ENCODE measurements around the gene PRDM5.

PRDM5 gene

GRCh38 chr4:120815361-120815760 lies 107.2 kb downstream of the PRDM5 start:
- no peak for DNase-seq

GRCh38 chr4:120814886-120815285 lies 107.6 kb downstream of the PRDM5 start:
- DNase-seq: no peak

- no peak for DNase-seq
Observed at GRCh38 chr4:120812216-120812615, 110.3 kb downstream of the PRDM5 start.

GRCh38 chr4:120809518-120809917 lies 113.0 kb downstream of the PRDM5 start:
- DNase-seq: no peak

- no peak for DNase-seq
Observed at GRCh38 chr4:120808475-120809141, 113.9 kb downstream of the PRDM5 start.

- no peak for DNase-seq
Observed at GRCh38 chr4:120801137-120801758, 121.3 kb downstream of the PRDM5 start.

- no peak for DNase-seq
Observed at GRCh38 chr4:120798570-120798969, 124.0 kb downstream of the PRDM5 start.

- no peak for DNase-seq
Observed at GRCh38 chr4:120796271-120796670, 126.3 kb downstream of the PRDM5 start.

- no peak for DNase-seq
Observed at GRCh38 chr4:120785202-120785601, 137.3 kb downstream of the PRDM5 start.

- DNase-seq: no peak
Observed at GRCh38 chr4:120777459-120777858, 145.1 kb downstream of the PRDM5 start.

GRCh38 chr4:120775431-120775830 lies 147.1 kb downstream of the PRDM5 start:
- no peak for DNase-seq

GRCh38 chr4:120773641-120774040 lies 148.9 kb downstream of the PRDM5 start:
- no peak for DNase-seq

GRCh38 chr4:120771907-120772306 lies 150.6 kb downstream of the PRDM5 start:
- no peak for DNase-seq

GRCh38 chr4:120770897-120771296 lies 151.6 kb downstream of the PRDM5 start:
- DNase-seq: no peak

GRCh38 chr4:120769227-120769626 lies 153.3 kb downstream of the PRDM5 start:
- DNase-seq: no peak

GRCh38 chr4:120765260-120765680 lies 157.3 kb downstream of the PRDM5 start:
- no peak for DNase-seq

GRCh38 chr4:120763650-120764049 lies 158.9 kb downstream of the PRDM5 start:
- DNase-seq: no peak

- DNase-seq: no peak
Observed at GRCh38 chr4:120761070-120761469, 161.5 kb downstream of the PRDM5 start.

- no peak for DNase-seq
Observed at GRCh38 chr4:120760047-120760446, 162.5 kb downstream of the PRDM5 start.

- DNase-seq: no peak
Observed at GRCh38 chr4:120755864-120756263, 166.7 kb downstream of the PRDM5 start.

GRCh38 chr4:120754590-120754989 lies 167.9 kb downstream of the PRDM5 start:
- no peak for DNase-seq

GRCh38 chr4:120753854-120754253 lies 168.7 kb downstream of the PRDM5 start:
- DNase-seq: no peak

- DNase-seq: no peak
Observed at GRCh38 chr4:120750152-120750525, 172.4 kb downstream of the PRDM5 start.

- no peak for DNase-seq
Observed at GRCh38 chr4:120749445-120750151, 172.9 kb downstream of the PRDM5 start.

Measured in GDM1 (cell line).